Fibroblast of skin of right biceps (primary cell): ENCODE measurements around the gene PHRF1.
A peak's percentile ranks its signal among the peaks of the same experiment; 100 is the strongest.
"Not testable (repeated sequence)": the region's sequence is repeated elsewhere in the genome, so short reads cannot be mapped to it uniquely, and the experiment has no call there.

Experiments used
- DNase-seq: peaks from one replicate; pipeline ENCODE4 v3.0.0-alpha.2; 2013

Gene PHRF1

DNA sequence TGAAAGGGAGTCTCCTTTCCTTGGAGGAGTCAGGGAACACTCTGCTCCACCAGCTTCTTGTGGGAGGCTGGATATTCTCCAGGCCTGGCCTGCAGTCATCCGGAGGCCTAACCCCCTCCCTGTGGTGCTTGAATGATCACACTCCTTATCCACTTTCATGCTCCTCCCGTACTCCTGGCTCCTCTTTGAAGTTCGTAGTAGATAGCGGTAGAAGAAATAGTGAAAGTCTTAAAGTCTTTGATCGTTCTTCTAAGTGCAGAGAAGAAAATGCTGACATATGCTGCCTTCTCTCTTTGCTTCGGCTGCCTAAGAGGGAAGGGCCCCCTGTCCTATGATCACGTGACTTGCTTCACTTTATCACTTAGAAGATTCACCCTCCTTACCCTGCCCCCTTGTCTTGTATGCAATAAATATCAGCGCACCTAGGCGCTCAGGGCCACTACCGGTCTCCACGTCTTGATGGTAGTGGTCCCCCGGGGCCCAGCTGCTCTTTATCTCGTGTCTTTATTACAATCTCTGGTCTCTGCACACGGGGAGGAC is 2.2 kb upstream of the PHRF1 start:
- not testable (repeated sequence) for DNase-seq

DNA sequence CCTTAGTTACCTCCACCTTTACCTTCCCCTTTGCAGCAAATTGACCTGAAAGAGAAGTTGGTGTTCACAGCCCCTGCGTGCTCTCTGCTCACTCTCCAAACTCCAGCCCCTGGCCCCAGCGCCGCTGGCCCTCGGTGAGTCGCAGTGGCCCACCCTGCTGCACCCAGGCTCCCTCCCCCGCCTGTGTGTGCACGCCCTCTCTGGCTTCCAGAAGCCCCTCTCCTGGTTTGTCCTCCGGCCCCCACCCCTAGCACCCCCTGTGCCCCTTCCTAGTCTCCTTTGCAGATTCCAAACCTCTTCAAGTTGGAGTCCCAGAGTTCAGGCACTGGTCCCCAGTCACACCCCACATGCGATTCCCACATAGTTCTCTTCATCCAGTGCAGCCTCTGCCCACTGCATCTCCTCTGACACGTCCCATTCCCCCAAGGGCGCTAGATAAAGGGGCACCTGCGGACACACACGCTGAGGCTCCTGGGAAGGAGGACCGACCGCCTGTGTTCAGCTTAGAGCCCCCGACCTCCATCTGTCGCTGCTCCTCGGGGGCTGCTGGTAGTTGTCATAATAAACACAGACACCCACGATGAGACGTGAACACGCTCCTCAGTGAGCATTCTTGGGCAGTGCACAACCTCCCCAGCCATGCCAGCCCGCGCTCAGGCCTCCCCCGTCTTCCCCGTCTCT is 1.5 kb upstream of the PHRF1 start:
- DNase-seq: no peak

DNA sequence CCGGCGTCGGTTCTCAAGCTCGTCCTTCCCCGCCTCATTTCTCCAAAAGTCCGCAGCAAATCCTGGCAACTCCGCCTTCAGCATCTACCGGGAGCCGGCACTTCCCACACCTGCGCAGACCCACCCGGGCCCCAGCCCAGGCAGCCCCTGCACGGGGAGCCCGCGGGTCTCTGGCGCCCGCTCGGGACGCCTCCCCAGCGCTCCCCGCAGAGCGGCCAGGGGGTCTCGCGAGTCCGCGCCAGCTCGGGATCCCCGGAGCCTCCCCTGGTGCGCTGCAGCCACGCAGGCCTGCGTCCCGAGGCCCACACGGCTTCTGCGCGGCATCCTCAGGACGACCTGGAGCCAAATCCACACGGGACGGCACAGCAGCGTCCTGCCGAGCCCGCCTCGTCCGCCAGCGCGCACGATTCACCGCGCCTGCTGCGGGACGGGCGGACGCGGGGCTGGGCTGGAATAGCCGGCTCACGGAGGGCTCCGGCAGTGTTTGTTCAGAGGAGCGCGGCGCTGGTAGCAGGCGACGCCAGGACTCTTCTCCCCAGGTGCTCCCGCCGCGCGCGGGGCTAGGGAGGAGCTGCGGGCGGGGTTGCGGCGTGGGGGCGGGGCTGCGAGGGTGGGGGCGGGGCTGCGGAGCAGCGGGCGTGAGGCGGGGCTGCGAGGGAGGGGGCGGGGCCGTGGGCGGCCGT is 816 bp upstream of the PHRF1 start:
- DNase-seq: no peak

DNA sequence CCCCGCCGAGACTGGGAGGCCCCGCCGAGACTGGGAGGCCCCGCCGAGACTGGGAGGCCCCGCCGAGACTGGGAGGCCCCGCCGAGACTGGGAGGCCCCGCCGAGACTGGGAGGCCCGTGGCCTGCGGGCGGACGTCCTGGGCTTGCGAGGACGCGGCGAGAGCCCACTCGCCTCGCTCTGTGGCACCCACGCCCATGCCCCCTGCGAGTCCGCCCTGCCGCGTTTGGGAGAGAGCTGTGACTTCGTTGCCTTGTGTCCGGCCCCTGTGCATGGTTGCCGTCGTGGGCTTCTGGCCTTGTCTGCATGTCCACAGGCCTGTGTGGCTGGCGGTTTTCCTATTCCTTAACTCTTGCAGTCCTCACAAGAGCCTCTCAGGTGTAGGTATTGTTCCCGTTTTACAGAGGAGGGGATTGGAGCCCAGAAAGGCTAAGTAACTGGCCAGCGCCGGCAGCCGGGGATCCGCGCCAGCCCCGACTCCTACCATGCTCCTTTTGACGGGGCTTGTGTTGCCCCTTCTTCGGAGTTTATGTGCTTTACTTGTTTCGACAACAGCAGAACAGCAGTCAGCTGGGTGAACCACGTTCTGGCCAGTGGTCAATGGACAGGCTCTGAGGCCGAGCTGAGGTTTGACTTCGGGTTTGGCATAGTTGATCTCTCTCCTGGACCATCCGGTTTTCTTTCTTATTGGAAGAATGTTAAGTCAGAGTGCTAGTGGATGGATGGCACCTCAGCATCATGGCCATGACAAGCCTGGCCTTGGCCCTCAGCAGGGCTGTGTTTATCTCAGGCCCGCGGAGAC is 741 bp downstream of the PHRF1 start:
- DNase-seq: no peak

DNA sequence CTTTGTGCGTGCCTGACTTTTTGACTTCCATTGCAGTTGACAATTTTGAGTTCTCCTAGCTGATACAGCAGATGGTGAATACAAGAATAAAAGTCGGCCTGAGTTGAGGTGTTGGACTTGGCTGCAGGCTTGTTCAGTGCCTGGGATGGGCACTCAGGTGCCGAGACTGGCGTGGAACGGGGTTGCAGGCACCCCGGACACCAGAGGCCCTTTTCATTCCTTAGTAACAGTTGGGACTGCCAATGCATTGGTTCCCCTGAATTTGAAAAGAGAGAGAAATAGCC is 1.3 kb downstream of the PHRF1 start:
- DNase-seq: no peak

GRCh38 chr11:578276-579035 is 2.2 kb downstream of the PHRF1 start:
- DNase-seq: no peak

- DNase-seq: no peak
These were observed 3.7 kb downstream of the PHRF1 start for GRCh38 chr11:579830-580601.

DNA sequence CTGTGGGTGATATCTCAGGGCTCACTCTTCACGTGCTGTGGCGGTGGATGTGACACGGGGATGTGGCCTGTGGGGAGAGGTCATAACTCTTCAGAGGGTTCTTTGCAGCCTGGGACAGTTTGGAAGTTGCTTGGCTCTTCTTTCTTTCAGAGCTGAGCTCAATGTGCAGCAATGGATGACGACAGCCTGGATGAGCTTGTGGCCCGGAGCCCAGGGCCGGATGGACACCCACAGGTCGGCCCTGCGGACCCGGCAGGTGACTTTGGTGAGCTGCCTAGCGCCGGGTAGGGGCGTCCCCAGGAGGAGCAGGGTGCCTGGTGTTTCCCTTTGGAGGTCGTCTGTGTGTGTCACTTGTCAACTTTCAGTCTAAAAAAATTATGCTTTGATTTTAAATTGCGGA is 5.1 kb downstream of the PHRF1 start:
- DNase-seq: no peak

DNA sequence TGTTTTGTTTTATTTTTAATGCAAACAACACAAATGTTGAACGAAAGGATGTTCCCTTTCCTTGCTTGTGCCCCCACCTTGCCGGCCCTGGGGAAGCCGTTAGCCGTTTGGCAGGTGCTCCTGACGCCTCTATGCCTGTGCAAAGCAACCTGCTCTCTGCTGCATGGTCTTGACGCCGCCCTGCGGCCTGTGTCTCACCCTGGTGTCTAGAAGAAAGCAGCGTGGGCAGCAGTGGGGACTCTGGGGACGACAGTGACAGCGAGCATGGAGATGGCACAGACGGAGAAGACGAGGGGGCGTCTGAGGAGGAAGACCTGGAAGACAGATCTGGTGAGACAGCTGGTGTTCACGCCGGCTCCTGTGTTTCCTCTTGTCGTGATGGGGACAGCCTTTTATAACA is 5.5 kb downstream of the PHRF1 start:
- no peak for DNase-seq

GRCh38 chr11:584287-584686 is 8.0 kb downstream of the PHRF1 start:
- DNase-seq: no peak

- DNase-seq: no peak
These were observed 10.4 kb downstream of the PHRF1 start for GRCh38 chr11:586376-587316.

GRCh38 chr11:587546-587945 is 11.3 kb downstream of the PHRF1 start:
- no peak for DNase-seq

DNA sequence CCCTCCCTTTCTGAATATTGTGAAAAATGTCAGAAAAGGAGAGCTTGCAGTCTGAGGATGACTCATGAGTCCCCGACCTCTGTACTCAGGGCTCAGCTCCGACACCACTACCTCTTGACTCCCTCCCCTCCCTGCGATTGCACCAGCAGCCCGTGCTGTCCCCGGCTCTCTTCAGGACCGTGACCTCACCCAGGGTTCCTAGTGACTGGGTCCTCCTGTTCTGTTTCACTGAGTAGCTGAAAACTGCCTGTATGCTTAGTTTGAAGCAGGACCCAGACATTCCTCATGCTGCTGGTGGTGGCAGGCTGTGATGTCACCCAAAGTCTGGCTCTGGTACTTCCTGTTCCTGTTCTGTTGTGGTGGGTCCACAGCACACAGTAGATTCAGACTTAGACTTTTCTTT is 11.7 kb downstream of the PHRF1 start:
- peak; percentile 20 for DNase-seq

- DNase-seq: no peak
These were observed 13.5 kb downstream of the PHRF1 start for GRCh38 chr11:589798-590197.

- DNase-seq: no peak
These were observed 14.7 kb downstream of the PHRF1 start for GRCh38 chr11:590997-591396.

DNA sequence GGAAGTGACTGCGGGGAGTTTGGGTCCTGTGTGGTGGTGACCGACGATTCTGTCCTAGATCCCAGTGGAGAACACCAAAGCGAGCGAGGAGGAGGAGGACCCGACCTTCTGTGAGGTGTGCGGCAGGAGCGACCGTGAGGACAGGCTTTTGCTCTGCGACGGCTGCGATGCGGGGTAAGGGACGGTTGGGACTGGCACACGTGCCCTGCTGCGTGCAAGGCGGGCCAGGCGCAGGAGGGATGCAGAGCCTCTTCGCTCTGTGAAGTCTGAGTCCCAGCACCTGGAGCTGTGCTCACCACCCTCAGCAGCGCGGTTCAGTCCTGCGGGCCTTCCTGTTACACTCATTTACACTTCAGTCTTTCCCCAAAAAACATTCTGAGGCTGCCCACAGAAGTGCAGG is 16.2 kb downstream of the PHRF1 start:
- no peak for DNase-seq

- DNase-seq: no peak
These were observed 16.6 kb downstream of the PHRF1 start for GRCh38 chr11:592918-593317.

DNA sequence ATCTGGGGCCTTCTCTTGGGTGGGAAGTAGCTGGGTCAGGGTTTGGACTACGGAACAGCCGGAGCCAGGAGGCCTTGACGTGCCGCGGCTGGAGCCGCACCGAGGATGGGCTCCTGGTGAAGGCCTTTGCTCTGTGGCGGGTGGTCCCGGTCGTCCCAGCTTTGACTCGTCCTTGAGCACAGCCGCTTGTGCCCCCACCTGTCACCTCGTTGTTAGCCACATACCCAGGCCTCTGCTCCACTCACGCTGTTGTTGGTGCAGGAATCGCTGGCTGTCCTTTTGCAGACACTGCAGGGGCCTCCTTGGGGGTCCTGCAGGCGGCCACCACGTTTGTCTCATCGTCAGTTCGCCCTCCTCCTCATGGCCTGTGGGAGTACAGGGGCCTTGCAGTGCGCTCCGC is 17.1 kb downstream of the PHRF1 start:
- DNase-seq: no peak

DNA sequence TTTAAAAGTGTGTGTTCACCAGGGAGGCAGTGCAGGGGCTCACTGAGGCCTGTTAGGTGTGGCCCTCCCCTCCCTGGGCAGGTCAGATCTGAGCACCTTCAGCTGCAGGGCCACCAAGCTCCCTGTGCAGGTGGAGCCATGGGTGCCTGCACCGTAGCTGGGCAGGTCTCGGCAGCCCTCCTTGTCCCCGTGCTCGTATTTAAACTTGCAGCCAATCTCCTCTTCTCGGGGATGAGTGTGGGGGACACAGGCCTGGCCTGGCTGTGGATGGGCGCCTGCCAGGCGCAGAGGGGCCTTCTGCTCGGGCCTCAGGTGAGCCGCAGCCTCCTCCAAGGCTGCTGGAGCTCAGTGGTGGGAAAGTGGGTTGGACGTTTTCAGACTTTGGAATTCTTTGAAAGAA is 19.1 kb downstream of the PHRF1 start:
- DNase-seq: no peak

DNA sequence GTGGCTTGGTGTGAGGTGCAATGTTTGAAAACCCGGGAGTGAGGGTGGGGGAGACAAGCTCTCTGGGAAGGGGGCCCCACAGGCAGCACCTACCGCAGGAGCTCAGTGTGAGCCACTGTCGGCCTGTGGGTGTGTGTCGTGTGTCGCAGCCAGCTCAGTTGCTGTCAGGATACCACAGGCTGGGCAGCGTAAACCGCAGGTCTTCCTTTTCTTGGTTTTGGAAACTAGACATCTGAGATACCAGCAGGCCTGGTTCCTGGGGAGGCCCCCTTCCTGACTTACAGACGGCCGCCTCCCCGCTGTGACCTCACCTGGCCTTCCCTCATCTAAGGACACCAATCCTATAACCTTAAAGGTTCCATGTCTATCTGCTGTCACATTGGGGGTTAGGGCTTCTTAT is 20.1 kb downstream of the PHRF1 start:
- no peak for DNase-seq

- DNase-seq: no peak
These were observed 21.0 kb downstream of the PHRF1 start for GRCh38 chr11:597166-597725.
